Pancreas (tissue), 10 donors: ENCODE measurements around the gene NR1H2. TPM values are rescaled to one million over a fixed set of nuclear protein-coding genes. Genes with fewer than 3 reads are reported as not detected.
"Not testable (repeated sequence)": the region's sequence is repeated elsewhere in the genome, so short reads cannot be mapped to it uniquely, and the experiment has no call there.

Experiments used
- ATAC-seq, 4 donors: fragments of 200-7000 bp; cut with Tn5 transposase; one replicate each; pipeline versions ENCODE4 v1.8.0 to v1.9.1; 2020; ENCODE audit warnings: mild to moderate bottlenecking in 4 of 4, moderate library complexity in 4 of 4
- DNase-seq, 6 donors: peaks; one replicate each; pipeline ENCODE4 v3.0.0-alpha.2; 2020
- FAIRE-seq: peaks from 2 replicates; lab custom pipeline; 2012; peaks lifted over from hg19 to GRCh38; lab: Jason Lieb, UNC
- H3K27ac ChIP-seq, 4 donors: fragments of 200-600 bp; sonication (generic); 1 replicate in 3 of 4; 2 replicates in 1 of 4; pipeline versions ENCODE4 v1.5.0 to v1.8.0; 2020
- H3K27me3 ChIP-seq, 4 donors: fragments of 200-600 bp; one replicate each; pipeline ENCODE4 v1.8.0; 2021
- H3K36me3 ChIP-seq, 3 donors: fragments of 200-600 bp; sonication (generic) in 1 of 3; one replicate each; pipeline versions ENCODE4 v1.5.0 to v1.8.0; 2020 to 2021
- H3K4me1 ChIP-seq, 3 donors: fragments of 200-600 bp; one replicate each; pipeline ENCODE4 v1.8.0; 2021
- H3K4me3 ChIP-seq, 4 donors: fragments of 200-600 bp; sonication (generic) in 2 of 4; one replicate each; pipeline versions ENCODE4 v1.5.0 to v1.8.0; 2020 to 2021
- H3K9me3 ChIP-seq, 4 donors: fragments of 200-600 bp; one replicate each; pipeline ENCODE4 v1.8.0; 2021
- WGBS, 2 donors: extraction: QIAGEN DNeasy Blood & Tissue Kit; methylation state at CpG; one replicate each; pipeline ENCODE4 v1.1.7; 2013; 5-methylcytosine and 5-hydroxymethylcytosine counted together
- intact Hi-C, 3 donors: fragments of 100-400 bp; cut with DNase I; formaldehyde crosslinking; loops; one replicate each; pipeline versions ENCODE4 v1.11.1 to v1.14.2; 2022
- polyA plus RNA-seq, 2 donors: library from polyadenylated mRNA; stranded (reverse); fragments of 200-250 nt; gene quantifications; one replicate each; pipeline ENCODE4 v1.2.3, GENCODE V29; 2013
- total RNA-seq, 6 donors: library from RNA; stranded (reverse); fragmentation: NEBNext Ultra II Directional in 4 of 6; extraction: Animal tissue kit (Norgen Biotek cat#: 25700) in 4 of 6; gene quantifications; one replicate each; pipeline versions ENCODE4 v1.2.1 to v1.2.4, GENCODE V29; 2021 to 2023
- TF ChIP-seq, protein P1 (sequence below), 4 donors: fragments of 200-600 bp; sonication (generic) in 3 of 4; IDR thresholded peaks; one replicate each; pipeline versions ENCODE4 v1.5.0 to v1.8.0; 2021; ENCODE audit warnings: antibody characterized with exemption in 4 of 4
- donor health status: healthy with polysubstance abuse.
- donor health status: DM: no; HTN: no; CAD: no; lungs with moderate emphysema.
- donor health status: DM: no; HTN: no; CAD: no.
- donor health status: control.
- donor health status: control.
- donor health status: Bipolar disorder and iron deficiency.
- donor health status: DM: yes; HTN: yes; CAD: no.
- donor health status: DM: no; HTN: no; CAD: no.
- donor health status: DM: no; HTN: no; CAD: no.
- donor health status: DM: yes; HTN: yes; CAD: no.

NR1H2 gene
- total and polyA plus RNA-seq, 8 donors, result 20.5 to 46.5 (median 27.2) TPM

DNA sequence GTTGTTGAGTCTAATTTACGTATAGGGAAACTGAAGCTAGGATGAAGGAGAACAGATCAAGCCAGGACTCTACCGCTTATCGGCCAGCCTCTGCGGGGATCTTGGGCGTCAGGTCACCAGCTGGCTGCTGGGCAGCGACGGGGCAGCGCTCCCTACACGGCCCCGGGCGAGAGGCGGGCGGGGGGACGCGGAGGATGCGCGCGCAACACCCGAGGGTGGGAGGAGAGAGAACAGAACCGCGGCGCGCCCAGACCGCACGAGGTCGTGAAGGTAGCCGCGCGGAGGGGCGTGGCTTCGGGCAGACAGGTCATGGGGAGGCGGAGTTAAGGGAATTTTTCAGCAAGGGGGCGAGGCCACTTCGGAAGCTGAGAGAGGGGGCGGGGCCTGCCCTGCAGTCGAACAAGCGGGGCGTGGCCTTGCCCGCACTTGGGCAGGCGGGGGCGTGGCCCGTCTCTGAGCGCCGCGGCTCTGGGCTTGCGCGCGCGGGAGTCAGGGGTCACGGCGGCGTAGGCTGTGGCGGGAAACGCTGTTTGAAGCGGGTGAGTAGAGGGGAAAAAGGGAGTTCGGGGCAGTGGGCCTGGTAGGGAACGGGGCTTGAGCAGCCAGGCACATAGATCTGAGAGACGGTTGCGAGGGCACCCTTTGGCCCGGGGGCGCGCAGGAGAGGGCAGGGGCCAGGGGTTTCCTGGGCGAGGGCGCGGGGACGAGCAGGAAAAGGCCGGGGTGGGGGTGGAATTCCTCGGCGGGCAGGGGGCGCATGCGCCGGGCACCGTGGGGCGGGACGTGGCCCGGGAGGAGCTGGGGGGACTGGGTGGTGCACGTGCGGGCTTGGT, 7.8 kb downstream of the NR1H2 start, which contains the start of gene POLD1:
Gene POLD1, plus strand, starts transcription at position 496 of the 833 bp plus-strand sequence. CDS start 14,505 bp downstream, outside the sequence.
- DNase-seq, result peak; percentile 97 to 99 (median 98)
- peak; percentile 91 to 97 (median 94) for ATAC-seq
- peak within 1 kb of the TSS; percentile 25 to 77 (median 72) for H3K27ac ChIP-seq
- peaks cover 0 to 8% (median 0%) of the 10 kb centered on the region in 3 donors for H3K4me1 ChIP-seq
- TF ChIP-seq, protein P1, sequence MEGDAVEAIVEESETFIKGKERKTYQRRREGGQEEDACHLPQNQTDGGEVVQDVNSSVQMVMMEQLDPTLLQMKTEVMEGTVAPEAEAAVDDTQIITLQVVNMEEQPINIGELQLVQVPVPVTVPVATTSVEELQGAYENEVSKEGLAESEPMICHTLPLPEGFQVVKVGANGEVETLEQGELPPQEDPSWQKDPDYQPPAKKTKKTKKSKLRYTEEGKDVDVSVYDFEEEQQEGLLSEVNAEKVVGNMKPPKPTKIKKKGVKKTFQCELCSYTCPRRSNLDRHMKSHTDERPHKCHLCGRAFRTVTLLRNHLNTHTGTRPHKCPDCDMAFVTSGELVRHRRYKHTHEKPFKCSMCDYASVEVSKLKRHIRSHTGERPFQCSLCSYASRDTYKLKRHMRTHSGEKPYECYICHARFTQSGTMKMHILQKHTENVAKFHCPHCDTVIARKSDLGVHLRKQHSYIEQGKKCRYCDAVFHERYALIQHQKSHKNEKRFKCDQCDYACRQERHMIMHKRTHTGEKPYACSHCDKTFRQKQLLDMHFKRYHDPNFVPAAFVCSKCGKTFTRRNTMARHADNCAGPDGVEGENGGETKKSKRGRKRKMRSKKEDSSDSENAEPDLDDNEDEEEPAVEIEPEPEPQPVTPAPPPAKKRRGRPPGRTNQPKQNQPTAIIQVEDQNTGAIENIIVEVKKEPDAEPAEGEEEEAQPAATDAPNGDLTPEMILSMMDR (IDR thresholded peaks at IDR 0.05), result no peak
- peaks cover 0 to 34% (median 13%) of the 10 kb centered on the region in 3 donors for H3K36me3 ChIP-seq
- 0 to 1% methylated on average over 78 of the region's 78 CpGs for WGBS, 2 donors
- H3K27me3 ChIP-seq, result no peaks in the 10 kb centered on the region
- no peaks in the 10 kb centered on the region for H3K9me3 ChIP-seq
- intact Hi-C loops, result no loop called here
- H3K4me3 ChIP-seq, result peak within 1 kb of the TSS; percentile 24 to 71 (median 44)
- peak; percentile 17 for FAIRE-seq

DNA sequence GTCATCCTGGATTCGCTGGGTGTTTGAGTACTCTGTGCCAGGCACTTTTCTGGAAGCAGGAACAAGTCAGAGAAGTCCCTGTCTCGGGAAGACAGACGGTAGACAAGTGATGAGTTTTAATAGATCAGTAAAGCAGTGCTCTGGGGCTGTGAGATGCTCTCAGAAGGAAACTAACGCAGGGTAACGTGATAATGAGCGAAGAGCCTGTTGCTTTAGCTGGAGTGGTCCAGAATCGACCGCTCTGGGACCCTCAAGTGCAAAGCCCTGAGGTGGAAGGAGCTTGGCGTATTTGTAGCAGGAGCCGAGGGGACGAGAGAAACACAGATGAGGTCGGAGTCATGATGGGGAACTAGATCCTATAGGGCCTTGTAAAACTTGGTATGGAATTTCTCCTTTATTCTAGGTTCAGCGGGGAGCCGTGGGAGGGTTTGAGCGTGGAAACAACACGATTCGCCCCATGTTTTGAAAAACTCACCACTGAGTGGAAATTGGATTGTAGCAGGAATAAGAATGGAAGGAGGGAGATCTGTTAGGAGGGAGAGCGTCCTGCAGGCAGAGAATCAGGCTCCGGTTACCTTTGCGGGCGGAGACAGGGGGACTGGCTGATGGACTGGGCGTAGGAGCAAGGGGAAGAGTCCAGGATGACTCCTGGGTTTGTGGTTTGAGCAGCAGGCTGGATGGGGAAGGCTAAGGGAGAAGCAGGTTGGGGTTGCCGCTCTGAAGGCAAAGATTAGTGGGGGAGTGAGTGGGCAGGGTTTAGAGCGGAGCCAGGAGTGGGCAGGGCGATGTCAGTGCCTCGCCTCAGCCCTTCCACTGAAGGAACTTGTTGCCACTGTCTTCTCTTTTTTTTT, 8.7 kb downstream of the NR1H2 start:
- H3K36me3 ChIP-seq, result peaks cover 0 to 25% (median 4%) of the 10 kb centered on the region in 3 donors
- WGBS, 2 donors, result 16 to 18% methylated on average over 26 of the region's 26 CpGs

DNA sequence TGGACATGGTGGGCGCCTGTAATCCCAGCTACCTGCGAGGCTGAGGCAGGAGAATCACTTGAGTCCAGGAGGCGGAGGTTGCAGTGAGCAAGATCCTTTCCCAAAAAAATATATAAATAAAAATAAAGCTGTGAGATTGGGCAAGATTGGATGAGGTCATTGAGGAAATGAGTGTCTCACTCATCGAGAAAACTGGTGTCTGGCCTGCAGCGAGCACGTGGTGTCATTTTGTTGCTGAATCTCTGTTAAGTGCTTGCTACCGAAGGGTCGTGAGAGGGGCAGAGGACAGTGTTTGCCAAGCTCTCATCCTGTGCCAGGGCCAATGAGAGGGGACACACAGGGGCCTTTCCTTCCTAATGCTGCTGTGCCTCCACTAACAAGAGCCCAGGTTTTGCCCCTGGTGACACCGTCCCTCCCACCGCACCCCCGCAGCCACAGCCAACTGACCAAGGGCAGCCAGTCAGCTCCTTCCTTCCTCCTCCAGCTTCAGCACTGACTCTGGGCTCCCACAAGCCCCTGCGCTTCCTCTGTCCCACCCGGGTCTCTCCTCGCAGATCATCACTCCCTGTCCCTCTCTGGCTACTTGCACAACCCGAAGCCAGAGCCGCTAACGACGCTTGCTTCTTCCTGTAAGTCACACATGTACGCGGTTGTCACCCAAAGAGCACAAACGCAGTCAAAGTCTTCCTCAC, 11.1 kb downstream of the NR1H2 start:
- Histone ChIP-seq H3K27ac (no peak overlapping the region), H3K36me3 (peaks cover 0 to 3% (median 0%) of the 10 kb centered on the region in 3 donors), H3K4me1 (peaks cover 0 to 8% (median 0%) of the 10 kb centered on the region in 3 donors), H3K27me3 (no peaks in the 10 kb centered on the region), H3K4me3 (no peak overlapping the region), H3K9me3 (no peaks in the 10 kb centered on the region)
- no peak for ATAC-seq
- WGBS, 2 donors, result 88% methylated on average over 21 of the region's 21 CpGs
- intact Hi-C loops, result no loop called here
- TF ChIP-seq, protein P1 (IDR thresholded peaks at IDR 0.05), result no peak
- no peak for FAIRE-seq
- peak in 1 of 6 donors; percentile 49 for DNase-seq

More for the DNA sequence above, 8.7 kb downstream of the NR1H2 start:
- ATAC-seq, result no peak
- TF ChIP-seq, protein P1 (IDR thresholded peaks at IDR 0.05), result no peak
- Histone ChIP-seq H3K9me3 (no peaks in the 10 kb centered on the region), H3K27me3 (no peaks in the 10 kb centered on the region), H3K4me1 (peaks cover 0 to 8% (median 0%) of the 10 kb centered on the region in 3 donors), H3K27ac (peak overlapping the region in 2 of 4 donors; percentile 70 to 77), H3K4me3 (peak overlapping the region; percentile 24 to 71 (median 44))
- intact Hi-C loops, result no loop called here
- DNase-seq, result peak in 1 of 6 donors; percentile 25
- FAIRE-seq, result no peak

DNA sequence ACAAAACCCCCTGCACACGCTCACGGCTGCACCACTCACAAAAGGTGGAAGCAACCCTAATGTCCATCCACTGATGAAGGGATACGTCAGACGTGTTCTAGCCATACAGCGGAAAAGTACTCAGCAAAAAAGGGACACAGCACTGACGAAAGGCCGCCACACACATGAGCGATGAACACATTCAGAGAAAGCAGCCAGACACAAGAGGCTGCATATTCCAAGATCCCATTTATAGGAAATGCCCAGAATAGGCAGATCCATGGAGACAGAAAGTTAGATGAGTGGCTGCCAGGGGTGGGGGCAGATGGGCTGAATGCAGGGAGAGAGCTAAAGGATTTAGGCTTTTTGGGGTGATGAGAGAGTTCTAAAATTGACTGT, 11.6 kb downstream of the NR1H2 start:
- no peaks in the 10 kb centered on the region for H3K9me3 ChIP-seq
- no peak overlapping the region for H3K27ac ChIP-seq
- FAIRE-seq, result no peak
- no peaks in the 10 kb centered on the region for H3K36me3 ChIP-seq
- TF ChIP-seq, protein P1 (IDR thresholded peaks at IDR 0.05), result no peak
- WGBS, 2 donors, result 94% methylated on average over 8 of the region's 8 CpGs
- no peak for DNase-seq
- intact Hi-C loops, result no loop called here
- no peak for ATAC-seq
- no peaks in the 10 kb centered on the region for H3K27me3 ChIP-seq
- peaks cover 0 to 8% (median 0%) of the 10 kb centered on the region in 3 donors for H3K4me1 ChIP-seq
- H3K4me3 ChIP-seq, result no peak overlapping the region

DNA sequence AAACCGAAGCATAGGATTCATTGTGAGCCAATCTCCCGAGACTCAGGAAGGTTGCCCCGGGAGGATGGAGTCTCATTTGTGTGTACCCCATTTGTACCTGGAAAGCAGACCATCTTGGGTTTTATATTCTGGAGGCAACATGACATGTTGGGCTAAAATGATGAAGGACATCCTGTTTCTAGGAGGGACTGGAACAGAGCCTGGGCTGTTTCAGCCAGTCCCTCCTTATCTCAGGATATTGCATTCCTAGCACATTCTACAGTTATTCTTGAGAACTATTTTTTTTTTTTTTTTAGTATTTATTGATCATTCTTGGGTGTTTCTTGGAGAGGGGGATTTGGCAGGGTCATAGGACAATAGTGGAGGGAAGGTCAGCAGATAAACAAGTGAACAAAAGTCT, 14.0 kb downstream of the NR1H2 start:
- 93 to 98% methylated on average over 3 of the region's 3 CpGs for WGBS, 2 donors
- H3K36me3 ChIP-seq, intact Hi-C loops, H3K27me3 ChIP-seq, FAIRE-seq, H3K4me3 ChIP-seq, H3K4me1 ChIP-seq, H3K9me3 ChIP-seq, DNase-seq, ATAC-seq, H3K27ac ChIP-seq: not testable (repeated sequence)

DNA sequence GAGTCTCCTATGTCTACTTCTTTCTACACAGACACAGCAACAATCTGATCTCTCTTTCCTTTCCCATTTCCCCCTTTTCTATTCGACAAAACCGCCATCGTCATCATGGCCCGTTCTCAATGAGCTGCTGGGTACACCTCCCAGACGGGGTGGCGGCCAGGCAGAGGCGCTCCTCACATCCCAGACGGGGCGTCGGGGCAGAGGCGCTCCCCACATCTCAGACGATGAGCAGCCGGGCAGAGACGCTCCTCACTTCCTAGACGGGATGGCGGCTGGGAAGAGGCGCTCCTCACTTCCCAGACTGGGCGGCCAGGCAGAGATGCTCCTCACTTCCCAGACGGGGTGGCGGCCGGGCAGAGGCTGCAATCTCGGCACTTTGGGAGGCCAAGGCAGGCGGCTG, 14.7 kb downstream of the NR1H2 start:
- H3K9me3 ChIP-seq, H3K27ac ChIP-seq, intact Hi-C loops, ATAC-seq, H3K27me3 ChIP-seq, H3K4me3 ChIP-seq, DNase-seq, H3K4me1 ChIP-seq, H3K36me3 ChIP-seq, FAIRE-seq: not testable (repeated sequence)
- 94 to 95% methylated on average over 20 to 22 of the region's 23 CpGs for whole genome bisulfite sequencing, 2 donors
